Chondrocyte (in vitro differentiated cells): Measurements from ENCODE around the gene CNNM2. TPM values are rescaled to one million over a fixed set of nuclear protein-coding genes. Genes with fewer than 3 reads are reported as not detected.
A peak's percentile ranks its signal among the peaks of the same experiment; 100 is the strongest.
"Not testable (repeated sequence)": the region's sequence is repeated elsewhere in the genome, so short reads cannot be mapped to it uniquely, and the experiment has no call there.

ENCODE experiments used
- DNase-seq: peaks from one replicate; pipeline ENCODE4 v3.0.0; 2021; ENCODE audit warnings: mixed read lengths, low spot score
- H3K27ac Mint-ChIP-seq: one replicate; pipeline ENCODE4 v1.8.0; 2021; ENCODE audit warnings: mild to moderate bottlenecking, moderate library complexity, mixed read lengths; ENCODE audit not compliant: unreplicated experiment
- H3K27me3 Mint-ChIP-seq: 2 replicates; pipeline ENCODE4 v1.8.0; 2021; ENCODE audit warnings: low read depth, mixed read lengths
- H3K36me3 Mint-ChIP-seq: 2 replicates; pipeline ENCODE4 v1.8.0; 2021; ENCODE audit warnings: low read depth, mixed read lengths
- H3K4me1 Mint-ChIP-seq: 2 replicates; pipeline ENCODE4 v1.8.0; 2021; ENCODE audit warnings: low read depth, mild to moderate bottlenecking, mixed read lengths
- H3K4me3 Mint-ChIP-seq: one replicate; pipeline ENCODE4 v1.8.0; 2021; ENCODE audit warnings: mild to moderate bottlenecking, moderate library complexity, mixed read lengths; ENCODE audit not compliant: unreplicated experiment
- H3K9me3 Mint-ChIP-seq: 2 replicates; pipeline ENCODE4 v1.8.0; 2021; ENCODE audit warnings: low read depth, mixed read lengths
- CTCF ChIP-seq: fragments of 200-600 bp; sonication (generic); IDR thresholded peaks from 2 replicates; pipeline ENCODE4 v1.5.0; 2021; ENCODE audit warnings: antibody characterized with exemption, mild to moderate bottlenecking, moderate library complexity
- total RNA-seq: library from RNA; stranded (reverse); gene quantifications from 3 replicates; pipeline ENCODE4 v1.2.1, GENCODE V29; 2021

The CNNM2 gene
- total RNA-seq, 1 donor from 2014 or later: 36.8 TPM

GRCh38 chr10:103124420-103125096 lies 206.5 kb downstream of the CNNM2 start:
- no peak for DNase-seq
- TF ChIP-seq CTCF: no peak
- H3K36me3 Mint-ChIP-seq: peaks cover 6% of the 10 kb centered on the region
- H3K4me1 Mint-ChIP-seq: peaks cover 43% of the 10 kb centered on the region
- no peaks in the 10 kb centered on the region for H3K27me3 Mint-ChIP-seq
- no peak overlapping the region for H3K4me3 Mint-ChIP-seq
- H3K9me3 Mint-ChIP-seq: no peaks in the 10 kb centered on the region
- H3K27ac Mint-ChIP-seq: no peak overlapping the region

GRCh38 chr10:103125323-103126267 lies 207.5 kb downstream of the CNNM2 start:
- H3K36me3 Mint-ChIP-seq: peaks cover 7% of the 10 kb centered on the region
- H3K27me3 Mint-ChIP-seq: no peaks in the 10 kb centered on the region
- no peak for TF ChIP-seq CTCF
- H3K4me3 Mint-ChIP-seq: no peak overlapping the region
- H3K27ac Mint-ChIP-seq: no peak overlapping the region
- DNase-seq: no peak
- H3K9me3 Mint-ChIP-seq: no peaks in the 10 kb centered on the region
- peaks cover 35% of the 10 kb centered on the region for H3K4me1 Mint-ChIP-seq

- no peaks in the 10 kb centered on the region for H3K27me3 Mint-ChIP-seq
- no peak overlapping the region for H3K4me3 Mint-ChIP-seq
- no peak for DNase-seq
- no peak for TF ChIP-seq CTCF
- peaks cover 10% of the 10 kb centered on the region for H3K36me3 Mint-ChIP-seq
- no peak overlapping the region for H3K27ac Mint-ChIP-seq
- H3K4me1 Mint-ChIP-seq: peaks cover 26% of the 10 kb centered on the region
- no peaks in the 10 kb centered on the region for H3K9me3 Mint-ChIP-seq
Observed at GRCh38 chr10:103127241-103127640, 209.1 kb downstream of the CNNM2 start.

- H3K9me3 Mint-ChIP-seq, H3K27ac Mint-ChIP-seq, DNase-seq, H3K27me3 Mint-ChIP-seq, H3K4me3 Mint-ChIP-seq: not testable (repeated sequence)
- Mint-ChIP-seq H3K36me3 (peaks cover 16% of the 10 kb centered on the region), H3K4me1 (peaks cover 23% of the 10 kb centered on the region)
Observed at GRCh38 chr10:103130180-103130579, 212.1 kb downstream of the CNNM2 start.

- H3K27ac Mint-ChIP-seq: peak overlapping the region; percentile 4
- TF ChIP-seq CTCF: no peak
Observed at GRCh38 chr10:103130910-103131309, 212.8 kb downstream of the CNNM2 start.

GRCh38 chr10:103135168-103135567 lies 217.1 kb downstream of the CNNM2 start:
- not testable (repeated sequence) for DNase-seq, H3K27me3 Mint-ChIP-seq, H3K4me3 Mint-ChIP-seq, H3K9me3 Mint-ChIP-seq
- H3K4me1 Mint-ChIP-seq: peaks cover 15% of the 10 kb centered on the region
- H3K27ac Mint-ChIP-seq: peak overlapping the region; percentile 39
- peaks cover 29% of the 10 kb centered on the region for H3K36me3 Mint-ChIP-seq

More at GRCh38 chr10:103130910-103131309, 212.8 kb downstream of the CNNM2 start:
- peaks cover 19% of the 10 kb centered on the region for H3K36me3 Mint-ChIP-seq
- no peak overlapping the region for H3K4me3 Mint-ChIP-seq
- H3K4me1 Mint-ChIP-seq: peaks cover 18% of the 10 kb centered on the region
- H3K27me3 Mint-ChIP-seq: no peaks in the 10 kb centered on the region
- no peak for DNase-seq
- H3K9me3 Mint-ChIP-seq: no peaks in the 10 kb centered on the region
